LNCAP (cell line): ENCODE measurements around the gene SLC5A6.

Source experiments
- CTCF ChIP-seq: fragments of 450-650 bp; IDR thresholded peaks from 2 replicates; pipeline ENCODE4 v1.5.1; 2017; ENCODE audit warnings: mild to moderate bottlenecking

Gene SLC5A6

GRCh38 chr2:27233341-27233740, 21.3 kb upstream of the SLC5A6 start:
- no peak for TF ChIP-seq CTCF

- no peak for TF ChIP-seq CTCF
Measured at GRCh38 chr2:27231921-27232320, 19.9 kb upstream of the SLC5A6 start.

- no peak for TF ChIP-seq CTCF
Measured at GRCh38 chr2:27227501-27227900, 15.4 kb upstream of the SLC5A6 start.

- TF ChIP-seq CTCF = no peak
Measured at GRCh38 chr2:27225526-27225925, 13.5 kb upstream of the SLC5A6 start.

- no peak for TF ChIP-seq CTCF
Measured at GRCh38 chr2:27223416-27223815, 11.3 kb upstream of the SLC5A6 start.

GRCh38 chr2:27222407-27222806, 10.3 kb upstream of the SLC5A6 start:
- no peak for TF ChIP-seq CTCF

- no peak for TF ChIP-seq CTCF
Measured at GRCh38 chr2:27221166-27221565, 9.1 kb upstream of the SLC5A6 start.

- no peak for TF ChIP-seq CTCF
Measured at GRCh38 chr2:27220091-27220490, 8.0 kb upstream of the SLC5A6 start.
